GM12873 (cell line): ENCODE data around the gene GPR108.

Source experiments
- TF ChIP-seq, protein P1 (sequence below): IDR thresholded peaks from 2 replicates; pipeline ENCODE4 v1.5.1; 2012; ENCODE audit warnings: low read depth, mild to moderate bottlenecking, moderate library complexity, low read length, control low read depth; ENCODE audit not compliant: insufficient read depth; ENCODE audit errors: missing control alignments

Gene GPR108

DNA sequence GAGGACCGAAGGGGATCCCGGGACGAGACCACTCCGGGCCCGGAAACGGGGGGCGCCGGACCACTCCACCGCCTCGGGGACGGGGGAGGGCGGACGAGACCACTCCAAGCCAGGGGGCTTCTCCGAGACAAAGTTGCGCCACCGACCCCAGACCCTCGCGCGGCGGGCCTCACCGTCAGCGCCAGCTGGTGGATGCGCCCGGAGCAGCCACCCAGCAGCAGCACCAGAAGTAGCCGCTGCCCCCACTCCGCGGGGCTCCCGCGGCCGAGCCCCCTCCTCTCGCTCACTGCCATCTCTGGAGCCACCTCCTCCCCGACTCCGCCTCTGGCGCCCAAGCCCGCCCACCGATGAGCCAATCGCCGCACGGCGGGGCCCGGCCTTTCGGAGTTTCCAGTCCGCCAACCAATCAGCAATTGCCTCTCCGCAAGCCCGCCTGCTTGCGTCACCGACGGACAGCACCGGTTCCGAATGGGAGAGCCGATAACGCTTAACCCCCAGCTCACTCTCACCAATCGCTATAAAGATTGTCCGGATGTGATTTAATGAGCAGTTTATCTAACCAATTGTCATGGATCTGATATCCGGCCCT, at the start of gene GPR108:
TSS of gene GPR108 (minus strand) at position 297 of the 589 bp plus-strand sequence. CDS start at position 293, 4 bp downstream.
- TF ChIP-seq, protein P1, sequence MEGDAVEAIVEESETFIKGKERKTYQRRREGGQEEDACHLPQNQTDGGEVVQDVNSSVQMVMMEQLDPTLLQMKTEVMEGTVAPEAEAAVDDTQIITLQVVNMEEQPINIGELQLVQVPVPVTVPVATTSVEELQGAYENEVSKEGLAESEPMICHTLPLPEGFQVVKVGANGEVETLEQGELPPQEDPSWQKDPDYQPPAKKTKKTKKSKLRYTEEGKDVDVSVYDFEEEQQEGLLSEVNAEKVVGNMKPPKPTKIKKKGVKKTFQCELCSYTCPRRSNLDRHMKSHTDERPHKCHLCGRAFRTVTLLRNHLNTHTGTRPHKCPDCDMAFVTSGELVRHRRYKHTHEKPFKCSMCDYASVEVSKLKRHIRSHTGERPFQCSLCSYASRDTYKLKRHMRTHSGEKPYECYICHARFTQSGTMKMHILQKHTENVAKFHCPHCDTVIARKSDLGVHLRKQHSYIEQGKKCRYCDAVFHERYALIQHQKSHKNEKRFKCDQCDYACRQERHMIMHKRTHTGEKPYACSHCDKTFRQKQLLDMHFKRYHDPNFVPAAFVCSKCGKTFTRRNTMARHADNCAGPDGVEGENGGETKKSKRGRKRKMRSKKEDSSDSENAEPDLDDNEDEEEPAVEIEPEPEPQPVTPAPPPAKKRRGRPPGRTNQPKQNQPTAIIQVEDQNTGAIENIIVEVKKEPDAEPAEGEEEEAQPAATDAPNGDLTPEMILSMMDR = no peak

DNA sequence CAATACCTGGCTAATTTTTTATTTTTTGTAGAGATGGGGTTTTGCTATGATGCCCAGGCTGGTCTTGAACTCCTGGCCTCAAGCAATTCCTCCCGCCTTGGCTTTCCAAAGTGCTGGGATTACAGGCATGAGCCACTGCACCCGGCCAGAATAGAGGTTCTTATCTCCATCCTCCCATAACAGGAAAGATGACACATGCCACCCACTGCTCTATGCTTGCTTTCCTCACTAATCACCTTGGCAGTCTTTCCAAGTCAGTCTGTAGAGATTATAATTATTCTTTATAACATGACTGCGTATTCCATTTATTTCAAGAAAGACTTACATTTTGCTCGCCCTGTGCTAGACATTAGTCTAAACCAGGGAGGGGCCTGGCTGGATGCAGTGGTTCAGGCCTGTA, 41.8 kb upstream of the GPR108 start:
- TF ChIP-seq, protein P1 = no peak

- TF ChIP-seq, protein P1 = no peak
These were observed 41.0 kb upstream of the GPR108 start for GRCh38 chr19:6778386-6778785.

DNA sequence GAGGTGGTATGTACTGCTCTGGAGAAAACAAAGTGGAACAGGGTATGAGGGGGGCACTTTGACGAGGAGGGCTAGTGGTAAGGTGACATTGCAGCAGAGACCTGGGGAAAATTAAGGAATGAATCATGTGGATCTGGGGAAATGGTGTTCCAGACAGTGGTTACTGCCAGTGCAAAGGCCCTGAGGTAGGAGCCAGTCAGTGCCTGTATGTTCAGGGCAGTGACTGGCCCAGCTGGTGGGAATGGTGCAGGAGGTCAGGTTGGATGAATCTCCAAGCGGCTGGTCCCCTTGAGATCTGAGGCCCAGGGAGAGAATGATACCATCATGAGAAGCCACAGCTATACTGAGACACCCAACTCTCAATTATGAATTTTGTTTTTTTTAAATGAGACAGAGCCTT, 40.1 kb upstream of the GPR108 start:
- TF ChIP-seq, protein P1 = no peak

DNA sequence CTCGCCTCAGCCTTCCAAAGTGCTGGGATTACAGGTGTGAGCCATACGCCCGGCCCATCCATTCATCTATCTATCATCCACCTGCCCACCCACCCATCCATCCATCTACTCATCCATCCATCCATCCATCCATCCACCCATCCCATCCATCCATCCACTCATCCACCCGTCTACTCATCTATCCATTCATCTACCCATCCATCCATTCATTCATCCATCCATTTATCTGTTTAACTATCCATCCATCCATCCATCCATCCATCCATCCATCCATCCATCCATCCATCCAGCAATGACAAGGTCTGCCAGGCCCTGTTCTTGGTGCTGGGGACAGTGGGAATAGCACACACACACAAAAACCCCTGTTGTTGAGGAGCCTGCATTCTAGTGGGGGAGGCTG, 39.6 kb upstream of the GPR108 start:
- TF ChIP-seq, protein P1 = no peak

DNA sequence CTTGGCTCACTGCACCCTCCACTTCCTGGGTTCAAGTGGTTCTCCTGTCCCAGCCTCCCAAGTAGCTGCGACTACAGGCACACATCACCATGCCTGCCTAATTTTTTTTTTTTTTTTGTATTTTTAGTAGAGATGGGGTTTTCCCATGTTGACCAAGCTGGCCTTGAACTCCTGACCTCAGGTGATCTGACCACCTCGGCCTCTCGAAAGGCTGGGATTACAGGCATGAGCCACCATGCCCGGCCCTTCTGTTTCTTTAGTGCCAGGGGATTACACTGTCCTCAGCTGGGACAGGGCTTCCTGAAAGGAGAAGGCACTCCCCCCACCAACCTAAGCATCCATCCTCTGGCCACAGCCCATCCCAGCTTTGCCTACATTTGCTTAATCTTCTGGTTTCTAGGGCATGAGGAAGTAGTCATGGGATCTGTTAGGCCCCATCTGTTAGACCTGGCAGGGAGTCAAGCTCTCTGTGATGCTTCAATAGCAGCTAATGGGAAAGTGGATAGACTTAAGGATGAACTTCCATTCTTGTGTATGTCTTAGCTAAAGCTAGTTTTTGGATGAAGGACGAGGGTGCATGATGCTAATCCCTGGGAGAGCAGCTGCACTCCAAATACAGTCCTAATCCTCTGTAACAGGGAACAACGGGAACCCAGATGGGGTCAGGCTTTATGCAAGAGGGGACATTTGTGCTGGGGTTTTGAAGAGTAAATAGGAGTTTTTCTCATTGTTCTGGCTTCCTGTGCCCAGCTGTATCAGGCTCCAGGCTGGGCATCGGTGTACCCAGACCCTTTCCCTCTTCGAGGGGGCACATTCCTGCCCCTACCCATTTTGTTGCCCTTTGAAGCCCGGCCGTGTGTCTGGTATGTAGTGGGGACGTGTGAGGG, 37.7 kb upstream of the GPR108 start:
- TF ChIP-seq, protein P1 = no peak

- TF ChIP-seq, protein P1 = no peak
These were observed 36.0 kb upstream of the GPR108 start for GRCh38 chr19:6773323-6773931.
